ENCODE measurements around the gene MAP2K3.
"Not testable (repeated sequence)": the region's sequence is repeated elsewhere in the genome, so short reads cannot be mapped to it uniquely, and the experiment has no call there.

MAP2K3 gene

GRCh38 chr17:21300601-21301571 is 16.4 kb downstream of the MAP2K3 start:
- H3K4me3 ChIP-seq (ENCODE audit: low read length), result no peak overlapping the region
- no peak for TF ChIP-seq ZNF274 (IDR thresholded peaks at IDR 0.05; ENCODE audit: low read depth, low read length)

GRCh38 chr17:21301593-21302550 is 17.4 kb downstream of the MAP2K3 start:
- no peak overlapping the region for H3K4me3 ChIP-seq (ENCODE audit: low read length)
- TF ChIP-seq ZNF274 (IDR thresholded peaks at IDR 0.05; ENCODE audit: low read depth, low read length), result no peak

DNA sequence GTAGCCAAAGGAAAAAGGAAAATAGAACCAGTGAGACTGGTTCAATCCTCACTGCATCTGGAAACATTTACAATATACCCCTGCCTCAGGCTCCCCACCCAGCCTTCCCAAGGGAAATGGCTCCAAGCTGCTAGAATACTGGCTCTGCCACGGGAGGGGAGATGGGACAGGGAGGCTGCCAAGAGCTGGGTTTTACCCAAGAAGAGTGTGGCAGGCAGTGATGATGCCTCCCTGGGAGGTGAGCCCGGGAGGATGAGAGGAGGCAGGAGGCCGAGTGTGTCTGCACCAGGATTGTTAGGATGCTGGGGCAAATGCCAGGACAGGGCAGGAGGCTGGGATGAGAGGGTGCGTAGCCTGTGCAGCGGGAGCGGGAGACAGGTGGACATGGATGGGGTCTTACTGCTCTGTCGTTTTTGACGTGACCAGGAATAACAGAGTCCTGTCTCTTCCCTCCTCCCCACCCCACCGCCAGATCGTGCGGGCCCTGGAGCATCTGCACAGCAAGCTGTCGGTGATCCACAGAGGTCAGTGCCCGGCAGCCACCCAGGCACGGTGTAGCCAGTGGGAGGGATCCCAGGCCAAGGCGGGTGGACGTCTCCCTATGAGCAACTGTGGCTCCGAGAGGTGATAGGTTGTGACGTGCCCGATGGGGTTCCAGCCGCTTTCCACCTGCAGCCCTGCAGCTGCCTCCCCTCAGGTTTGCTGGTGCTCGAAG is 18.4 kb downstream of the MAP2K3 start:
- no peak for TF ChIP-seq ZNF274 (IDR thresholded peaks at IDR 0.05; ENCODE audit: low read depth, low read length)
- no peak overlapping the region for H3K4me3 ChIP-seq (ENCODE audit: low read length)

GRCh38 chr17:21303441-21304065 is 19.0 kb downstream of the MAP2K3 start:
- no peak overlapping the region for H3K4me3 ChIP-seq (ENCODE audit: low read length)
- TF ChIP-seq ZNF274 (IDR thresholded peaks at IDR 0.05; ENCODE audit: low read depth, low read length), result no peak

DNA sequence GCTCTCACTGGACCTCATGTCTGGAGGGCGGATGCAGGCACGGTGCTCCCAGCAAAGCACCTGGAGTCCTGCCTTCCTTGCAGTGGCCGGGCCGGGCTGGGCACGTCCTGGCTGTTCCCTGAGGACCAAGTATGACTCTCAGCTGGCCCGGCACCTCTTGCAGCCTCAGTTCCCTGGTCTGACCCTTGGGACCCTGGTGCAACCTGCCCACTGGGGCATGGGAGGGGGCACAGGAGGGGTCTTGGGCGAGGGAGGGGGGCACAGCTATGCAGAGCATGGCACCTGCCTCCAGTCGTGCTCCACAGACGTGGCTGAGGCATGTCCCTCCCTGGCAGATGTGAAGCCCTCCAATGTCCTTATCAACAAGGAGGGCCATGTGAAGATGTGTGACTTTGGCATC is 19.6 kb downstream of the MAP2K3 start:
- H3K4me3 ChIP-seq (ENCODE audit: low read length), result no peak overlapping the region
- TF ChIP-seq ZNF274 (IDR thresholded peaks at IDR 0.05; ENCODE audit: low read depth, low read length), result no peak

GRCh38 chr17:21304551-21305151 is 20.1 kb downstream of the MAP2K3 start:
- H3K4me3 ChIP-seq (ENCODE audit: low read length), result not testable (repeated sequence)

DNA sequence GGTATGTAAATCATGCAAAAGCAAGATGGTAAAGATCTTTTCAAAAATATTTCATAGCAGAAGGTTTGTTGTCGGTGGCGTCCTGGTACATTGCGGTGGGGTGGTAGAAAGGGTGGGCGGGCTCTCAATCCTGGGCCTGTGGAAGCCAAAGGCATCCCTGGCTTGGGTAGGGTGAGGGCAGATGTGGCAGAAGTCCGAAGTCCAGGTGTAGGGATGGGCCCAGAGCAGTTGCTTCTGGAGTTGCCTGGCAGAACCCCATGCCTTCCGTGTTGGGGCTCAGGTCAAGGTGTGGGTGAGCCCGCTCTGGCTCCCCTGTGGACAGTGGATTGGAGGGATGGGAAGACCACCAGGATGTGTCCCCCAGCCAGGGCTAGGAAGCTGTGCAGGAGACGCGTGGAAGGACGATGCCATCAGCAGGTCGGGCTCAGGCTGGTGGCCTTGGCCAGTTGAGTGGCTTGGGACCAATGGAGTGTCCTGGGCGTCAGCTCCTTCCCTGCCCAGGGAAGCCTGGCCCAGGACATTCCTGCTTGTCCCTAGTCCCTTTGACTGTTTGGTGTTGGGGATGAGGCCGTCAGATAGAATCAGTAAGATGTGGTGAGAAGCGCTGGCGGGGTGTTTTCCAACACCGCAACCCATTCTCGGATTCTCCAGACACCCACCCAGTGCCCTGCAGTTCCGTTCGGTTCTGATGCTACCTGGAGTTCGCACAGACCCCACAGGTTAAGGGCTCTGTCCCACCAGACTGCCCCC is 21.1 kb downstream of the MAP2K3 start:
- H3K4me3 ChIP-seq (ENCODE audit: low read length), result not testable (repeated sequence)

- not testable (repeated sequence) for H3K4me3 ChIP-seq (ENCODE audit: low read length)
Measured at GRCh38 chr17:21306611-21307272, 22.2 kb downstream of the MAP2K3 start.

GRCh38 chr17:21307273-21307625 is 22.7 kb downstream of the MAP2K3 start:
- H3K4me3 ChIP-seq (ENCODE audit: low read length), result not testable (repeated sequence)

- H3K4me3 ChIP-seq (ENCODE audit: low read length), result not testable (repeated sequence)
Measured at GRCh38 chr17:21308931-21309381, 24.4 kb downstream of the MAP2K3 start.

DNA sequence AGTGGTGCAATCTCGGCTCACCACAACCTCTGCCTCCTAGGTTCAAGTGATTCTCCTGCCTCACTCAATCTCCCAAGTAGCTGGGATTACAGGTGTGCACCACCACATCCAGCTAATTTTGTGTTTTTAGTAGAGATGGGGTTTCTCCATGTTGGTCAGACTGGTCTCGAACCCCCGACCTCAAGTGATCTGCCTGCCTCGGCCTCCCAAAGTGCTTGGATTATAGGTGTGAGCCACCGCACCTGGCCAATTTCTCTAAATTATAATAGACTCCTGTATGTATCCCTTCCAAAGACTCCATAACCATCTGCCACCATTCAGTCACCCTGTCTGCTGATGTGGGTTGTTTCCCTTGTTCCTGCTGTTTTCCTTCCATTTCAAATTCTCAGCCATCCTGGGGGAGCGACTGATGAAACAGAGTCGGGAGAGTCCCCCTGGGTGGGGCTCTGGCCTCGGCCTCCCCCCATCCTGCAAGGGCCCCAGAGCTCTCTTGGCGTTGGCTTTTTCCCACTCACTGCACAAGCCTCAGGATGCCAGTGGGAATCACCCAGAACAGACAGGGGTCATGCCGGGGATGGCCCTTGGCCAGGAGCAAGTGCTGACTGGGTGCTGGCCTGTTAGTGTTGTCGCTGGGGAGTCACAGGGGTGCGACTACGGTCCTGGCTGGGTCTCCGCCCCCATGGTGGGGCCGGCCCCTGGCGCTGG is 25.7 kb downstream of the MAP2K3 start:
- H3K4me3 ChIP-seq (ENCODE audit: low read length), result not testable (repeated sequence)

DNA sequence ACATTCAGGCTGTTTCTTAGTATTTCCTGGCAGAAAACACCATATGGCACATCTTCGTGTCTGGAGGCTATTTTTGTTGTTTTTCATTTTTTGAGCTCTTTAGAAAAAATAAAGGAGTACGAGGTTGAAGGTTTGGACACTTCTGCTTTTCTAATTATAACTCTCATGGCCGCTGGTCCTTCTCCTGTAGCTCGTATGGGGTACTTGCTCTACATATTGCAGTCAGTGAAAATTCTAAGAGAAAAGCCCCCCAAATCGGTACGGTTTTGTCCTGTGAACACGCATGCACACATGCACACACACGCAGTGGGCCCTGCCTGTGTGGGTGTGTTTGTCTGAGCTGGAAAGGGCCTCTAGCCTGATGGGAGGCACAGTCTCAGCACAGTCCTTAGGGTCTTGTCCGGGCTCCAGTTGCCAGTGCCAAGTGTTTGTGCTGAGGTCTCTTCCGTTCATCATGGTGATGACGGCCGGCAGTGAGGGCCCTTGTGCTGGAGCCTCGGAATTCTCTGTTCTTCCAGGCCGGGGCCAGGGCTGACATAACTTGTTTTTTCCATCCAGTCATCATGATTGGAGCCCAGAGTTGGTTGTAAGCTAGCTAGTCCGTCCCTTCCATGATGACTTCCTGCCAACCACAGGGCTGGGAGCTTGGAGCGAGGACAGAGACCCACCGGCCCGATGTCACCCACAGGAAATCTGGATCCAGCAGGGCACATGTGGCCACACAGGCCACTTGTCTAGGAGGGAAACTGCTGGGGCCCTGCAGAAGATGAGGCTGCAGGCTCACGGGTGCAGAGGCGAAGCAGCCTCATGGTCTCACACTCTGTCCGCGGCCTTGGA is 26.5 kb downstream of the MAP2K3 start:
- not testable (repeated sequence) for H3K4me3 ChIP-seq (ENCODE audit: low read length)

All from GM08714 (cell line).